Lower leg skin (tissue), 4 donors: ENCODE results near the gene DBP. TPM values are rescaled to one million over a fixed set of nuclear protein-coding genes. Genes with fewer than 3 reads are reported as not detected.
"Not testable (repeated sequence)": the region's sequence is repeated elsewhere in the genome, so short reads cannot be mapped to it uniquely, and the experiment has no call there.

Experiments
- DNase-seq, 2 donors: peaks; one replicate each; pipeline ENCODE4 v3.0.0-alpha.2; 2019; ENCODE audit warnings: low spot score in 2 of 2
- H3K4me3 ChIP-seq: fragments of 200-600 bp; sonication (generic); 2 replicates; pipeline ENCODE4 v1.5.1; 2017; ENCODE audit warnings: mild to moderate bottlenecking, low read depth; ENCODE audit not compliant: poor library complexity, severe bottlenecking
- POLR2A ChIP-seq, 2 donors: fragments of 450-650 bp; IDR thresholded peaks; one replicate each; pipeline ENCODE4 v1.6.1; 2016 to 2017; ENCODE audit warnings: antibody characterized with exemption in 2 of 2, mild to moderate bottlenecking in 1 of 2, moderate library complexity in 1 of 2
- WGBS, 2 donors: methylation state at CpG; one replicate each; pipeline ENCODE4 v1.1.5; 2018; 5-methylcytosine and 5-hydroxymethylcytosine counted together
- intact Hi-C: fragments of 100-400 bp; cut with DNase I; formaldehyde crosslinking; loops from one replicate; pipeline ENCODE4 v1.15.0; 2023; ENCODE audit warnings: low total_unique reads
- total RNA-seq, 4 donors: library from RNA; depleted of rRNA; stranded (reverse); fragments of >200 nt; gene quantifications; one replicate each; pipeline ENCODE4 v1.1.0, GENCODE V29; 2016
- TF ChIP-seq, protein P1 (sequence below), 3 donors: fragments of 450-650 bp; IDR thresholded peaks; one replicate each; pipeline ENCODE4 v1.5.1; 2016; ENCODE audit warnings: antibody characterized with exemption in 3 of 3, mild to moderate bottlenecking in 3 of 3, moderate library complexity in 2 of 3

The DBP gene
- total RNA-seq, 4 donors from 2014 or later = 21.1 to 41.6 (median 24.8) TPM

DNA sequence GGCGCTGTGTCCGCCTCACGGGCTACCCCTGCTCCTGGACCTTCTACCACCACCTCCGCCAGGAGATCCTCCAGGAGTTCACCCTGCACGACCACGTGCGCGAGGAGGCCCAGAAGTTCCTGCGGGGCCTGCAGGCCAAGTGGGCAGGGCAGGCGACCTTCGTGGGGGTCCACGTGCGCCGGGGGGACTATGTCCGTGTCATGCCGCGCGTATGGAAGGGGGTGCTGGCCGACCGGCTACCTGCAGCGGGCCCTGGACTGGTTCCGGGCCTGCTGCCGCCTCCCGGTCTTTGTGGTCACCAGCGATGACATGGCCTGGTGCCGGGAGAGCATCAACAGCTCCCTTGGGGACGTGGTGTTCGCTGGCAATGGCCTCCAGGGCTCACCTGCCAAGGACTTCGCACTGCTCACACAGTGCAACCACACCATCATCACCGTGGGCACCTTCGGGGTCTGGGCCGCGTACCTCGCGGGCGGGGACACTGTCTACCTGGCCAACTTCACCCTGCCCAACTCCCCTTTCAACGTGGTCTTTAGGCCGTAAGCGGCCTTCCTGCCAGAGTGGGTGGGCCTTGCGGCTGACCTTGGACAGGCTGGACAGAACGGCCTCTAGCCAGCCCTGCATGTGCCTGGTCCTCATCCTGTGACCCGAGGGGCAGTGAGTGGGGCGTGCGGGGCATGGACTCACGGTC, 43.4 kb upstream of the DBP start:
- no peak overlapping the region for H3K4me3 ChIP-seq
- no peak for TF ChIP-seq POLR2A (IDR thresholded peaks at IDR 0.05)
- TF ChIP-seq, protein P1, sequence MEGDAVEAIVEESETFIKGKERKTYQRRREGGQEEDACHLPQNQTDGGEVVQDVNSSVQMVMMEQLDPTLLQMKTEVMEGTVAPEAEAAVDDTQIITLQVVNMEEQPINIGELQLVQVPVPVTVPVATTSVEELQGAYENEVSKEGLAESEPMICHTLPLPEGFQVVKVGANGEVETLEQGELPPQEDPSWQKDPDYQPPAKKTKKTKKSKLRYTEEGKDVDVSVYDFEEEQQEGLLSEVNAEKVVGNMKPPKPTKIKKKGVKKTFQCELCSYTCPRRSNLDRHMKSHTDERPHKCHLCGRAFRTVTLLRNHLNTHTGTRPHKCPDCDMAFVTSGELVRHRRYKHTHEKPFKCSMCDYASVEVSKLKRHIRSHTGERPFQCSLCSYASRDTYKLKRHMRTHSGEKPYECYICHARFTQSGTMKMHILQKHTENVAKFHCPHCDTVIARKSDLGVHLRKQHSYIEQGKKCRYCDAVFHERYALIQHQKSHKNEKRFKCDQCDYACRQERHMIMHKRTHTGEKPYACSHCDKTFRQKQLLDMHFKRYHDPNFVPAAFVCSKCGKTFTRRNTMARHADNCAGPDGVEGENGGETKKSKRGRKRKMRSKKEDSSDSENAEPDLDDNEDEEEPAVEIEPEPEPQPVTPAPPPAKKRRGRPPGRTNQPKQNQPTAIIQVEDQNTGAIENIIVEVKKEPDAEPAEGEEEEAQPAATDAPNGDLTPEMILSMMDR (IDR thresholded peaks at IDR 0.05) = no peak
- no peak for DNase-seq
- intact Hi-C loops = no loop called here
- 91 to 92% methylated on average over 33 to 45 of the region's 45 CpGs for WGBS, 2 donors

DNA sequence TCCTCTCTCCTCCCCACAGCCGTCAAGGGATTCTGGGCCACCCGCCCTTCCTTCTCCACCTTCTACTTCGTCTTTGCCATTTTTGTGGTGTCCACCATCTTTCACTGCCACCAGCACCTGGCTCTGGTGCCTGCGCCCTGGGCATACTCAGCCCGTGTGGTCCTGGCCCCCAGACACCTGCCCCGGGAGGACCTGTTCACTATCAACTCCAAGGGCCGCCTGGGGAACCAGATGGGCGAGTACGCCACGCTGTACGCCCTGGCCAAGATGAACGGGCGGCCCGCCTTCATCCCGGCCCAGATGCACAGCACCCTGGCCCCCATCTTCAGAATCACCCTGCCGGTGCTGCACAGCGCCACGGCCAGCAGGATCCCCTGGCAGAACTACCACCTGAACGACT, 42.8 kb upstream of the DBP start:
- DNase-seq, intact Hi-C loops, H3K4me3 ChIP-seq: not testable (repeated sequence)
- 94% methylated on average over 19 of the region's 19 CpGs for WGBS, 2 donors

DNA sequence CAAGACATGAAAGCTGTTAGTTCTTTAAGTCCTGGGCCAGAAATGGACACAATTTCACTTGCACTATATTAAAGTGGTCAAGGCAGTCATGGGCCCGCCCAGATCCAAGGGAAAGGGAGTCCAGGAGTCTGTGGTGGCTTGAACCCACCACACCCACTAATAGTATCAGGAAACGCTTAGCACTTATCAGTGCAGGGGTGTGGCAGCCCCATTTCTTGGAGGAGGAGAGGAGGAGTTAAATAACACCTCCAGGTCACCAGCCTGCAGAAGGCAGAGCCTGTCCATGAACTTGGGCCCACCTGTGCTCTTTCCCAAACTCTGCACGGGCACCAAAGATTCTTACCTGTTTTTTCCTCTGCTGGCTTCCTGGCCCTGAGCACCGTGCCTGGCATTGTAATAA, 41.0 kb upstream of the DBP start:
- 54 to 57% methylated on average over 4 of the region's 4 CpGs for WGBS, 2 donors
- TF ChIP-seq POLR2A (IDR thresholded peaks at IDR 0.05) = no peak
- TF ChIP-seq, protein P1 (IDR thresholded peaks at IDR 0.05) = no peak
- intact Hi-C loops = no loop called here
- no peak for DNase-seq
- no peak overlapping the region for H3K4me3 ChIP-seq

DNA sequence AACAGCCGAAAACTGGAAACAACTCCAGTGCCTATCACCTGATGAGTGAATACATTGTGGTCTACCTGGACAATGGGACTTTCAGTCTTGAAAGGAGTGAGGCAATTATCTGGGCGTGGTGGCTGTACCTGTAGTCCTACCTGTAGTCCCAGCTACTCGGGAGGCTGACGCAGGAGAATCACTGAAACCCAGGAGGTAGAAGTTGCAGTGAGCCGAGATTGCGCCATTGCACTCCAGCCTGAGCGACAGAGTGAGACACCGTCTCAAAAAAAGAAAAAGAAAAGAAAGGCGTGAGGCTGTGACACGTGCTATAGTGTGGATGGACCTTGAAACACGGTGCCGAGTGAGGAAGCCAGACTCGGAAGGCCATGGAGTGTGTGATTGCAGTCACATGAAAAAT, 39.7 kb upstream of the DBP start:
- intact Hi-C loops = no loop called here

DNA sequence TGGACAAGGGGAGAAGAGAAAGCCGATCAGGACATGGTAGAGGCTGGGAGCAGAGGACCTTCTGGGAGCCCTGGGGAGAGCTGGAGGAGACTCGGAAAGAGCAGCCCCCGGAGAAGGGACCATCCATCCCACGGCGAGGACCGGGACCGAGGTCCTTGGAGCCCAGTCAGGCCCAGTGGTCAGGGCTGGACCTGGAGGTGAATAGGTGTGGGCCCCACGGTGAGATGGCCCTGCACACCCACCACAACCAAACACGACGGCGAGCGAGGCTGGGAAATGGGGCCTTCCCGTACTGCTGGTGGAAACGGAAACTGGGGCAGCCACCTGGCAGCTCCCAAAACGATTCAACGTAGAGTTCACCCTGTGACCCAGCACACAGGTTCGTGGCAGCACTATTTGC, 39.3 kb upstream of the DBP start:
- TF ChIP-seq POLR2A (IDR thresholded peaks at IDR 0.05) = no peak
- TF ChIP-seq, protein P1 (IDR thresholded peaks at IDR 0.05) = no peak
- DNase-seq = no peak
- intact Hi-C loops = no loop called here
- WGBS, 2 donors = 85 to 89% methylated on average over 17 of the region's 17 CpGs
- no peak overlapping the region for H3K4me3 ChIP-seq

More for the DNA sequence above, 39.7 kb upstream of the DBP start:
- 80 to 86% methylated on average over 13 of the region's 13 CpGs for WGBS, 2 donors
- no peak overlapping the region for H3K4me3 ChIP-seq
- TF ChIP-seq, protein P1 (IDR thresholded peaks at IDR 0.05) = no peak
- TF ChIP-seq POLR2A (IDR thresholded peaks at IDR 0.05) = no peak
- DNase-seq = no peak

DNA sequence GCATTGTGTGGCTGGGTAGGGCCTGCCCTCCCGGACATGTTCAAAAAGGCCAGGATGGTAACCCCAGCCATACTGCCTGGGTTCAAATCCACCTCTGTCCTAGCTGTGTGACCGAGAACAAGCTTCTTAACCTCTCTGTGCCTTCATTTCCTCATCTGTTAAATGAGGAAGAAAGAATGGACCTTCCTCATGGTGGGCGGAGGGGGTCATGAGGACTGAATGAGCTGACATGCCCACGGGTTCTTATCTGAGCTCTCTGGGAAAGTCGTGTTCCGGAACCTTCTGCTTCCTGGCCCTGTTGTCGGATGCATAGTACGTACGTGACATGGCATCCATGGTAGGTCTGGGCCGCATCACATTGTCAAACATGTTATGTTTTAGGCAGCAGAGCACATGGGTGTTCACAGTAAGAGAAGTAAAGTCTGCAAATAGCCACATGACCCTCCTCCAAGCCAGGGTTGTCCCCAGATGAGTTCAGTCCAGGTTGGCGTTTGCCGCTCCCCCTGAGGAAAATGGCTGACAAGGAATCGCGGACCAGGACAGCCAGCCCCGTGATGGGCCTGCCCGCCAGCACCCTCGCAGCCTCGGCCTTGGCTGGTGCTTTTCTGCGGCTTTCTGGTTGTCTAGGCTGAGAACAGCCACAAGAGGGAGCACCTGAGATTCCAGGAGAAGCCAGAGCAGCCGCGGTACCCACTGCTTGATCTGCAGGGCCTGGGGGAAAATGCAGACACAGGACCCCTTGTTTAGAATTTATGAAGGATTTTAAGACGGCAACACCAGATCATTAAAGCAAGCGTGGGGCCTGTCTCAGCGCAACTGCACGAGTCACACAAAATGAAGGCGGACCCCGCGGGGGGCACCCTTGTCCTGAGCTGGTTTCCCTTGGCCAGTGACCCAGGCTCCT, 38.0 kb upstream of the DBP start:
- TF ChIP-seq, protein P1 (IDR thresholded peaks at IDR 0.05) = no peak
- TF ChIP-seq POLR2A (IDR thresholded peaks at IDR 0.05) = no peak
- H3K4me3 ChIP-seq = no peak overlapping the region
- intact Hi-C loops = no loop called here
- WGBS, 2 donors = 38 to 41% methylated on average over 28 of the region's 28 CpGs
- peak; percentile 83 to 94 for DNase-seq
